ENCODE data around the gene OSTF1.
A peak's percentile ranks its signal among the peaks of the same experiment; 100 is the strongest.

Gene OSTF1

DNA sequence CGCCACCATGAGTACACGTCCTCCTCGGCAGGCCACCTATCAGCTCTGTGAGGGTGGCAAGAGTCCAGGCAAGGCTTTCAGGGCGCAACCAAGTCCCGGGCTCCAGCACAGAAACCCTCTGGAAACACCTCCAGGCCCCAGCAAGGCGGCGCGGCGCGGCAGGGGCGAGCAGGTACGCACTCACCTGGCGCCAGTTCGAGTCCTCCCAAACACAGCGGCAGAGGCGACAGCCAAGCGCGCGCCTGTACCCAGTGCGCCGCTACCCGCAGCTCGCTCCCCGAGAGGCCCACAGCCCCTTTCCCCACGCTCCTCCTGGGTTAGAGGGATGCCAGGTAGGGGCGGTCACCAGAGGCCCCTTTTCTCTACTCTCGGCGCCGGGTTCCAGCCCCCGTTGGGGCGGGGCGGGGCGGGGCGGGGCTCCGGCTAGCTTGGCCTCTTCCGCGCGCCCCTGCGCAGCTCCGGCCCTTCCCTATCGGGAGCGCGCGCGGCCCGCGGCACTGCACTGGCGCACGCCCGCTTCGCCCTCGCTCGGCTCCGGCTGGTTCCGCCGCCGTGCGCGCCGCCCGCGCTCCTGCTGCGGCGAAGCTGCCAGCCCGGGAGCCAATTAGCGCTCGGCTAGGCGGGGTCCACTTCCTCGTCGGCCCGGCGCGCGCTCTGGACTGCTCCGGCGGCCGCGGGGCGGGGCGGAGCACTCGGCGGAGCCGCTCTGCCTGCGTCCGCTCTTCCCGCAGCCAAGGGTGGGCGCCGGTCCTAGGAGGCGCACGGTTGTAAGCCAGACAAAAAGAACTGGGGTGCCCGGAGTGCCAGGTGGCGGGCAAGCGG is at the start of gene OSTF1, which contains the start of gene NMRK1:
TSS of gene OSTF1 (plus strand) at position 691 of the 822 bp plus-strand sequence. CDS start 179 bp downstream, outside the sequence.
TSS of gene NMRK1 (minus strand) at position 332 of the 822 bp plus-strand sequence. CDS start 5,040 bp downstream, outside the sequence.
- TF ChIP-seq ZFP30 (CRISPR knock-in tag; IDR thresholded peaks at IDR 0.05) (no peak), SNAI2 (CRISPR knock-in tag; IDR thresholded peaks at IDR 0.05) (0 out of 2 replicates have a peak, but pooled peaks have one; percentile 33), BACH2 (CRISPR knock-in tag; IDR thresholded peaks at IDR 0.05; ENCODE audit: borderline replicate concordance) (no peak)
- TF ChIP-seq, protein P1, sequence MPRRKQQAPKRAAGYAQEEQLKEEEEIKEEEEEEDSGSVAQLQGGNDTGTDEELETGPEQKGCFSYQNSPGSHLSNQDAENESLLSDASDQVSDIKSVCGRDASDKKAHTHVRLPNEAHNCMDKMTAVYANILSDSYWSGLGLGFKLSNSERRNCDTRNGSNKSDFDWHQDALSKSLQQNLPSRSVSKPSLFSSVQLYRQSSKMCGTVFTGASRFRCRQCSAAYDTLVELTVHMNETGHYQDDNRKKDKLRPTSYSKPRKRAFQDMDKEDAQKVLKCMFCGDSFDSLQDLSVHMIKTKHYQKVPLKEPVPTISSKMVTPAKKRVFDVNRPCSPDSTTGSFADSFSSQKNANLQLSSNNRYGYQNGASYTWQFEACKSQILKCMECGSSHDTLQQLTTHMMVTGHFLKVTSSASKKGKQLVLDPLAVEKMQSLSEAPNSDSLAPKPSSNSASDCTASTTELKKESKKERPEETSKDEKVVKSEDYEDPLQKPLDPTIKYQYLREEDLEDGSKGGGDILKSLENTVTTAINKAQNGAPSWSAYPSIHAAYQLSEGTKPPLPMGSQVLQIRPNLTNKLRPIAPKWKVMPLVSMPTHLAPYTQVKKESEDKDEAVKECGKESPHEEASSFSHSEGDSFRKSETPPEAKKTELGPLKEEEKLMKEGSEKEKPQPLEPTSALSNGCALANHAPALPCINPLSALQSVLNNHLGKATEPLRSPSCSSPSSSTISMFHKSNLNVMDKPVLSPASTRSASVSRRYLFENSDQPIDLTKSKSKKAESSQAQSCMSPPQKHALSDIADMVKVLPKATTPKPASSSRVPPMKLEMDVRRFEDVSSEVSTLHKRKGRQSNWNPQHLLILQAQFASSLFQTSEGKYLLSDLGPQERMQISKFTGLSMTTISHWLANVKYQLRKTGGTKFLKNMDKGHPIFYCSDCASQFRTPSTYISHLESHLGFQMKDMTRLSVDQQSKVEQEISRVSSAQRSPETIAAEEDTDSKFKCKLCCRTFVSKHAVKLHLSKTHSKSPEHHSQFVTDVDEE (CRISPR knock-in tag; IDR thresholded peaks at IDR 0.05), result 0 out of 2 replicates have a peak, but pooled peaks have one; percentile 62
- peak; percentile 93 for ATAC-seq

- ATAC-seq, result peak; percentile 94
- no peak for TF ChIP-seq SNAI2 (CRISPR knock-in tag; IDR thresholded peaks at IDR 0.05)
- TF ChIP-seq PATZ1 (CRISPR knock-in tag; IDR thresholded peaks at IDR 0.05; ENCODE audit: borderline replicate concordance), result no peak
- TF ChIP-seq, protein P2, sequence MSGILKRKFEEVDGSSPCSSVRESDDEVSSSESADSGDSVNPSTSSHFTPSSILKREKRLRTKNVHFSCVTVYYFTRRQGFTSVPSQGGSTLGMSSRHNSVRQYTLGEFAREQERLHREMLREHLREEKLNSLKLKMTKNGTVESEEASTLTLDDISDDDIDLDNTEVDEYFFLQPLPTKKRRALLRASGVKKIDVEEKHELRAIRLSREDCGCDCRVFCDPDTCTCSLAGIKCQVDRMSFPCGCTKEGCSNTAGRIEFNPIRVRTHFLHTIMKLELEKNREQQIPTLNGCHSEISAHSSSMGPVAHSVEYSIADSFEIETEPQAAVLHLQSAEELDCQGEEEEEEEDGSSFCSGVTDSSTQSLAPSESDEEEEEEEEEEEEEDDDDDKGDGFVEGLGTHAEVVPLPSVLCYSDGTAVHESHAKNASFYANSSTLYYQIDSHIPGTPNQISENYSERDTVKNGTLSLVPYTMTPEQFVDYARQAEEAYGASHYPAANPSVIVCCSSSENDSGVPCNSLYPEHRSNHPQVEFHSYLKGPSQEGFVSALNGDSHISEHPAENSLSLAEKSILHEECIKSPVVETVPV (CRISPR knock-in tag; IDR thresholded peaks at IDR 0.05), result no peak
- no peak for TF ChIP-seq PPARA (CRISPR knock-in tag; IDR thresholded peaks at IDR 0.05; ENCODE audit: borderline replicate concordance)
- no peak for TF ChIP-seq OSR1 (CRISPR knock-in tag; IDR thresholded peaks at IDR 0.05)
- no peak for TF ChIP-seq ZNF70 (CRISPR knock-in tag; IDR thresholded peaks at IDR 0.05)
- no peak for TF ChIP-seq ZC3H10 (CRISPR knock-in tag; IDR thresholded peaks at IDR 0.05)
- TF ChIP-seq ESRRG (CRISPR knock-in tag; IDR thresholded peaks at IDR 0.05), result no peak
- TF ChIP-seq TOX (CRISPR knock-in tag; IDR thresholded peaks at IDR 0.05; ENCODE audit: borderline replicate concordance), result no peak
- TF ChIP-seq ARNTL (CRISPR knock-in tag; IDR thresholded peaks at IDR 0.05; ENCODE audit: borderline replicate concordance, low read depth), result no peak
- TF ChIP-seq, protein P3, sequence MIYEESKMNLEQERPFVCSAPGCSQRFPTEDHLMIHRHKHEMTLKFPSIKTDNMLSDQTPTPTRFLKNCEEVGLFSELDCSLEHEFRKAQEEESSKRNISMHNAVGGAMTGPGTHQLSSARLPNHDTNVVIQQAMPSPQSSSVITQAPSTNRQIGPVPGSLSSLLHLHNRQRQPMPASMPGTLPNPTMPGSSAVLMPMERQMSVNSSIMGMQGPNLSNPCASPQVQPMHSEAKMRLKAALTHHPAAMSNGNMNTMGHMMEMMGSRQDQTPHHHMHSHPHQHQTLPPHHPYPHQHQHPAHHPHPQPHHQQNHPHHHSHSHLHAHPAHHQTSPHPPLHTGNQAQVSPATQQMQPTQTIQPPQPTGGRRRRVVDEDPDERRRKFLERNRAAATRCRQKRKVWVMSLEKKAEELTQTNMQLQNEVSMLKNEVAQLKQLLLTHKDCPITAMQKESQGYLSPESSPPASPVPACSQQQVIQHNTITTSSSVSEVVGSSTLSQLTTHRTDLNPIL (CRISPR knock-in tag; IDR thresholded peaks at IDR 0.05; ENCODE audit: low read depth), result no peak
- no peak for TF ChIP-seq GLIS3 (CRISPR knock-in tag; IDR thresholded peaks at IDR 0.05)
- no peak for TF ChIP-seq RARB (CRISPR knock-in tag; IDR thresholded peaks at IDR 0.05)
- TF ChIP-seq, protein P1 (CRISPR knock-in tag; IDR thresholded peaks at IDR 0.05), result no peak
- no peak for TF ChIP-seq POU6F1 (CRISPR knock-in tag; IDR thresholded peaks at IDR 0.05; ENCODE audit: borderline replicate concordance, low read depth)
- no peak for TF ChIP-seq ZFP3 (CRISPR knock-in tag; IDR thresholded peaks at IDR 0.05)
- TF ChIP-seq ZFP30 (CRISPR knock-in tag; IDR thresholded peaks at IDR 0.05), result no peak
- TF ChIP-seq ISL1 (CRISPR knock-in tag; IDR thresholded peaks at IDR 0.05), result no peak
Measured at GRCh38 chr9:75039009-75039408, 49.3 kb upstream of the OSTF1 start.
